Loucy (cell line): ENCODE data around the gene GJA4.
"Not testable (repeated sequence)": the region's sequence is repeated elsewhere in the genome, so short reads cannot be mapped to it uniquely, and the experiment has no call there.

Experiments
- H2AFZ ChIP-seq: fragments of 200-600 bp; sonication (generic); 2 replicates; pipeline ENCODE4 v1.6.0; 2016; ENCODE audit warnings: antibody characterized with exemption, mild to moderate bottlenecking, low read length, moderate library complexity
- H3F3A ChIP-seq: fragments of 200-600 bp; 2 replicates; pipeline ENCODE4 v1.6.0; 2016; ENCODE audit warnings: antibody characterized with exemption, low read depth, mild to moderate bottlenecking
- H3K27me3 ChIP-seq: fragments of 200-600 bp; sonication (generic); 2 replicates; pipeline ENCODE4 v1.6.1; 2014; ENCODE audit warnings: low read length, mild to moderate bottlenecking; ENCODE audit not compliant: insufficient read depth, poor library complexity, severe bottlenecking
- H3K36me3 ChIP-seq: fragments of 200-600 bp; sonication (generic); 2 replicates; pipeline ENCODE4 v1.6.1; 2016; ENCODE audit warnings: low read length; ENCODE audit not compliant: insufficient read depth
- H3K4me1 ChIP-seq: fragments of 200-600 bp; sonication (generic); 2 replicates; pipeline ENCODE4 v1.5.1; 2014; ENCODE audit warnings: low read length, mild to moderate bottlenecking; ENCODE audit not compliant: insufficient read depth, poor library complexity, severe bottlenecking
- H3K4me2 ChIP-seq: fragments of 200-600 bp; sonication (generic); 2 replicates; pipeline ENCODE4 v1.6.0; 2014; ENCODE audit warnings: antibody characterized with exemption, low read length, low read depth, mild to moderate bottlenecking; ENCODE audit not compliant: poor library complexity, severe bottlenecking
- H3K4me3 ChIP-seq: fragments of 200-600 bp; sonication (generic); 2 replicates; pipeline ENCODE4 v1.5.1; 2014; ENCODE audit warnings: low read length, mild to moderate bottlenecking, mixed read lengths; ENCODE audit not compliant: poor library complexity, severe bottlenecking
- H3K79me2 ChIP-seq: fragments of 200-600 bp; sonication (generic); 2 replicates; pipeline ENCODE4 v1.6.1; 2014; ENCODE audit warnings: low read length; ENCODE audit not compliant: insufficient read depth
- H3K9ac ChIP-seq: fragments of 200-600 bp; sonication (generic); 2 replicates; pipeline ENCODE4 v1.6.0; 2014; ENCODE audit warnings: mild to moderate bottlenecking, low read depth, low read length, moderate library complexity; ENCODE audit not compliant: poor library complexity, severe bottlenecking
- H3K9me2 ChIP-seq: fragments of 200-600 bp; sonication (generic); replicated peaks from 2 replicates; pipeline ENCODE4 v1.6.1; 2016; ENCODE audit warnings: low read depth, low read length, mixed read lengths
- H3K9me3 ChIP-seq: fragments of 200-600 bp; sonication (generic); 2 replicates; pipeline ENCODE4 v1.6.1; 2014; ENCODE audit warnings: mild to moderate bottlenecking, antibody characterized with exemption, low read length, low read depth; ENCODE audit not compliant: insufficient read depth
- H4K20me1 ChIP-seq: fragments of 200-600 bp; sonication (generic); 2 replicates; pipeline ENCODE4 v1.6.0; 2014; ENCODE audit warnings: antibody characterized with exemption, low read length, mild to moderate bottlenecking; ENCODE audit not compliant: insufficient read depth, poor library complexity, severe bottlenecking
- CTCF ChIP-seq: fragments of 200-600 bp; sonication (generic); conservative IDR thresholded peaks from 2 replicates; pipeline ENCODE4 v1.5.1; 2014; ENCODE audit warnings: mild to moderate bottlenecking, antibody characterized with exemption, low read length
- EZH2phosphoT487 ChIP-seq: fragments of 200-600 bp; IDR thresholded peaks from 2 replicates; pipeline ENCODE4 v1.6.1; 2018; ENCODE audit warnings: antibody characterized with exemption, mild to moderate bottlenecking, moderate library complexity, borderline replicate concordance

The GJA4 gene

GRCh38 chr1:34803770-34804169 lies 11.0 kb downstream of the GJA4 start:
- H3K9me2 ChIP-seq = no peaks in the 10 kb centered on the region
- TF ChIP-seq EZH2phosphoT487 (no peak), CTCF (no peak)
- H3K79me2 ChIP-seq = no peaks in the 10 kb centered on the region
- H3K36me3 ChIP-seq = no peaks in the 10 kb centered on the region
- no peaks in the 10 kb centered on the region for H4K20me1 ChIP-seq
- no peak overlapping the region for H3K4me2 ChIP-seq
- H3K9me3 ChIP-seq = no peaks in the 10 kb centered on the region
- H3K4me1 ChIP-seq = no peaks in the 10 kb centered on the region
- no peak overlapping the region for H2AFZ ChIP-seq
- no peak overlapping the region for H3K9ac ChIP-seq
- no peaks in the 10 kb centered on the region for H3K27me3 ChIP-seq
- H3F3A ChIP-seq = no peaks in the 10 kb centered on the region
- H3K4me3 ChIP-seq = no peak overlapping the region

DNA sequence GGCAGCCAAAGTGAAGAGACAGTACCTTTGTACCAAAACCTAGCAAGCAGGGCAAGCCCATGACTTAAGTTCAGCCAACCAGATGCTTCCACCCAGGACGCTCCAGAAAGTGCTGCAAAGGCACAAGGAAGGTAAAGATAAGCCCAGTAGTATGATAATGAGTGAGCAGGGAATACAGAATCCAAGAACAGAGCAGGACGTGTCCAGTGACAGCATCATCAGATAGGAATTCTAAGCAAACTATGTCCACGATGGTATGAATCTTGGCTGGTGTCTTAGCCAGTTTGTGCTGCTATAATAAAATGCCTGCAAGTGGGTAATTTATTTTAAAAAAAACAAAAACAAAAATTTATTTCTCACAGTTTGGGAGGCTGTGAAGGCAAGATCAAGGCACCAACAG lies 13.6 kb downstream of the GJA4 start:
- Histone ChIP-seq H3K9me3 (no peaks in the 10 kb centered on the region), H4K20me1 (no peaks in the 10 kb centered on the region), H3K36me3 (no peaks in the 10 kb centered on the region), H2AFZ (no peak overlapping the region), H3F3A (no peaks in the 10 kb centered on the region), H3K79me2 (no peaks in the 10 kb centered on the region), H3K9ac (no peak overlapping the region), H3K4me2 (no peak overlapping the region), H3K27me3 (no peaks in the 10 kb centered on the region), H3K9me2 (no peaks in the 10 kb centered on the region), H3K4me3 (no peak overlapping the region), H3K4me1 (no peaks in the 10 kb centered on the region)
- TF ChIP-seq CTCF (no peak), EZH2phosphoT487 (no peak)

DNA sequence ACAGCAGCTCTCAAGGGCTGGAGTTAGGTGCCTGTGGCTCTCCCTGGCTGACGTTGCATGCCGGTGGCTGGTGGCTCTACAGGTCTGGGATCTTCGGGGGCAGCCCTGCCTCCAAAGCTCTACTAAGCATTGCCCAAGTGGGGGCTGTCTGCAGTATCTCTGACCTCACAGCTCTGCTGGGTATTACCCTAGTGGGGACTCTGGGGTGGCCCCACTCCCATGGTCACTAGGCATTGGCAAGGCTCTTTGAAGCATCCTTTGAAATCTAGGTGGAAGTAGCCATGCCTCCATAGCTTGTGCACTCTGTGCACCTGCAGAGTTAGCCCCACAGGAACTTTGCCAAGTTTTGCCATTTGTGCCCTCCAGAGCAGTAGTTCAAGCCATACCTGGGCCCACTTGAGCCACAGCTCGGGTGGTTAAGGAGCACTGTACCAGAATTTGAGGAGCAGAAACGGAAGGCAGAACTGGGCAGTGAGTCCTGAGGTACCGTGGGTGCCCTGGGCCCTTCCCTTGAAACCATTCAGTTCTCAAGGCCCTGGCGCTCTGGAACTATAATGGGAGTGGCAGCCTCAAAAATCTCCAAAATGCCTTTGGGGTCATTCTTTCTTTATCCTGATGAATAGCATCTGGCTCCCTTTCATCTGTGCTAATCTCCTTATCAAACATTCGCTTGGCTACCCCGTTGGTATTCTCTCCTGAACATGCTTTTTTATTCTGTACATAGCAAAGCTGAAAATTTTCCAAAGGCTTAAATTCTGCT lies 15.4 kb downstream of the GJA4 start:
- Histone ChIP-seq H3K9ac (no peak overlapping the region), H4K20me1 (no peaks in the 10 kb centered on the region), H3K4me3 (no peak overlapping the region), H3K36me3 (no peaks in the 10 kb centered on the region), H3K4me1 (no peaks in the 10 kb centered on the region), H3F3A (no peaks in the 10 kb centered on the region), H3K4me2 (no peak overlapping the region), H3K9me2 (no peaks in the 10 kb centered on the region), H3K79me2 (no peaks in the 10 kb centered on the region), H3K9me3 (no peaks in the 10 kb centered on the region), H3K27me3 (no peaks in the 10 kb centered on the region), H2AFZ (no peak overlapping the region)
- TF ChIP-seq EZH2phosphoT487 (no peak), CTCF (no peak)

DNA sequence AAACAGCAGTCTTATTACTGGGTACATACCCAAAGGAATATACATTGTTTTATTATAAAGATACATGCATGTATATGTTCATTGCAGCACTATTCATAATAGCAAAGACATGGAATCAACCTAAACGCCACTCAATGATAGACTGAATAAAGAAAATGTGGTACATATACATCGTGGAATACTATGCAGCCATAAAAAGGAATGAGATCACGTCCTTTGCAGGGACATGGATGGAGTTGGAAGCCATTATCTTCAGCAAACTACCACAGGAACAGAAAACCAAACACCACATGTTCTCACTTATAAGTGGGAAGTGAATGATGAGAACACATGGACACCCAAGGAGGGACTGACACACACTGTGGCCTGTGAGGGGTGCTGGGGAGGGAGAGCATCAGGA lies 18.0 kb downstream of the GJA4 start:
- not testable (repeated sequence) for H3K9me2 ChIP-seq, H3K79me2 ChIP-seq, H3K27me3 ChIP-seq, H3K9me3 ChIP-seq, H3K4me2 ChIP-seq, H3K9ac ChIP-seq, H2AFZ ChIP-seq, H3K4me3 ChIP-seq, H4K20me1 ChIP-seq, H3F3A ChIP-seq, H3K4me1 ChIP-seq, H3K36me3 ChIP-seq
